ENCODE results near the gene HAUS7.

Gene HAUS7

GRCh38 chrX:153456161-153456560 is 14.2 kb downstream of the HAUS7 start:
- peak in 1 of 2 experiments; percentile 1 for DNase-seq (ENCODE audit: low read depth in 1 of 2, low spot score in 1 of 2)
- in situ Hi-C loops (cut with HindIII; ENCODE audit: low pct_unique_long_range_greater_than_20kb, low sequenced_read_pairs) = no loop called here
- no peak for TF ChIP-seq JUND (IDR thresholded peaks at IDR 0.05; ENCODE audit: low read depth)

GRCh38 chrX:153455571-153455970 is 14.8 kb downstream of the HAUS7 start:
- no peak for TF ChIP-seq JUND (IDR thresholded peaks at IDR 0.05; ENCODE audit: low read depth)
- DNase-seq (ENCODE audit: low read depth in 1 of 2, low spot score in 1 of 2) = no peak
- in situ Hi-C loops (cut with HindIII; ENCODE audit: low pct_unique_long_range_greater_than_20kb, low sequenced_read_pairs) = no loop called here

- no peak for TF ChIP-seq JUND (IDR thresholded peaks at IDR 0.05; ENCODE audit: low read depth)
- DNase-seq (ENCODE audit: low read depth in 1 of 2, low spot score in 1 of 2) = no peak
- in situ Hi-C loops (cut with HindIII; ENCODE audit: low pct_unique_long_range_greater_than_20kb, low sequenced_read_pairs) = no loop called here
Measured at GRCh38 chrX:153454901-153455550, 15.3 kb downstream of the HAUS7 start.

GRCh38 chrX:153450949-153451277 is 19.5 kb downstream of the HAUS7 start:
- no peak for DNase-seq (ENCODE audit: low read depth in 1 of 2, low spot score in 1 of 2)
- no peak for TF ChIP-seq JUND (IDR thresholded peaks at IDR 0.05; ENCODE audit: low read depth)
- in situ Hi-C loops (cut with HindIII; ENCODE audit: low pct_unique_long_range_greater_than_20kb, low sequenced_read_pairs) = no loop called here

GRCh38 chrX:153450114-153450948 is 20.0 kb downstream of the HAUS7 start:
- in situ Hi-C loops (cut with HindIII; ENCODE audit: low pct_unique_long_range_greater_than_20kb, low sequenced_read_pairs) = no loop called here
- DNase-seq (ENCODE audit: low read depth in 1 of 2, low spot score in 1 of 2) = no peak
- TF ChIP-seq JUND (IDR thresholded peaks at IDR 0.05; ENCODE audit: low read depth) = no peak

GRCh38 chrX:153449368-153450113 is 20.8 kb downstream of the HAUS7 start:
- TF ChIP-seq JUND (IDR thresholded peaks at IDR 0.05; ENCODE audit: low read depth) = no peak
- in situ Hi-C loops (cut with HindIII; ENCODE audit: low pct_unique_long_range_greater_than_20kb, low sequenced_read_pairs) = no loop called here
- no peak for DNase-seq (ENCODE audit: low read depth in 1 of 2, low spot score in 1 of 2)

GRCh38 chrX:153448556-153449367 is 21.6 kb downstream of the HAUS7 start:
- no peak for DNase-seq (ENCODE audit: low read depth in 1 of 2, low spot score in 1 of 2)
- TF ChIP-seq JUND (IDR thresholded peaks at IDR 0.05; ENCODE audit: low read depth) = no peak
- in situ Hi-C loops (cut with HindIII; ENCODE audit: low pct_unique_long_range_greater_than_20kb, low sequenced_read_pairs) = no loop called here

GRCh38 chrX:153447581-153447960 is 22.8 kb downstream of the HAUS7 start:
- in situ Hi-C loops (cut with HindIII; ENCODE audit: low pct_unique_long_range_greater_than_20kb, low sequenced_read_pairs) = no loop called here
- no peak for DNase-seq (ENCODE audit: low read depth in 1 of 2, low spot score in 1 of 2)
- TF ChIP-seq JUND (IDR thresholded peaks at IDR 0.05; ENCODE audit: low read depth) = no peak

- in situ Hi-C loops (cut with HindIII; ENCODE audit: low pct_unique_long_range_greater_than_20kb, low sequenced_read_pairs) = no loop called here
- TF ChIP-seq JUND (IDR thresholded peaks at IDR 0.05; ENCODE audit: low read depth) = no peak
- no peak for DNase-seq (ENCODE audit: low read depth in 1 of 2, low spot score in 1 of 2)
Measured at GRCh38 chrX:153446950-153447580, 23.3 kb downstream of the HAUS7 start.

- in situ Hi-C loops (cut with HindIII; ENCODE audit: low pct_unique_long_range_greater_than_20kb, low sequenced_read_pairs) = no loop called here
- no peak for TF ChIP-seq JUND (IDR thresholded peaks at IDR 0.05; ENCODE audit: low read depth)
- DNase-seq (ENCODE audit: low read depth in 1 of 2, low spot score in 1 of 2) = no peak
Measured at GRCh38 chrX:153446636-153446936, 23.8 kb downstream of the HAUS7 start.

- no peak for DNase-seq (ENCODE audit: low read depth in 1 of 2, low spot score in 1 of 2)
- in situ Hi-C loops (cut with HindIII; ENCODE audit: low pct_unique_long_range_greater_than_20kb, low sequenced_read_pairs) = no loop called here
- TF ChIP-seq JUND (IDR thresholded peaks at IDR 0.05; ENCODE audit: low read depth) = no peak
Measured at GRCh38 chrX:153445856-153446635, 24.3 kb downstream of the HAUS7 start, which contains the start of gene TREX2. TREX2 (minus strand) TSS chrX:153446056; CDS start chrX:153445430, 626 bp downstream.

Measured in T47D (cell line).